ENCODE measurements around the gene C4orf33. TPM values are rescaled to one million over a fixed set of nuclear protein-coding genes. Genes with fewer than 3 reads are reported as not detected.
"Not testable (repeated sequence)": the region's sequence is repeated elsewhere in the genome, so short reads cannot be mapped to it uniquely, and the experiment has no call there.

C4orf33 gene
- total RNA-seq: 6.5 and 9.4 TPM in 2 replicates

DNA sequence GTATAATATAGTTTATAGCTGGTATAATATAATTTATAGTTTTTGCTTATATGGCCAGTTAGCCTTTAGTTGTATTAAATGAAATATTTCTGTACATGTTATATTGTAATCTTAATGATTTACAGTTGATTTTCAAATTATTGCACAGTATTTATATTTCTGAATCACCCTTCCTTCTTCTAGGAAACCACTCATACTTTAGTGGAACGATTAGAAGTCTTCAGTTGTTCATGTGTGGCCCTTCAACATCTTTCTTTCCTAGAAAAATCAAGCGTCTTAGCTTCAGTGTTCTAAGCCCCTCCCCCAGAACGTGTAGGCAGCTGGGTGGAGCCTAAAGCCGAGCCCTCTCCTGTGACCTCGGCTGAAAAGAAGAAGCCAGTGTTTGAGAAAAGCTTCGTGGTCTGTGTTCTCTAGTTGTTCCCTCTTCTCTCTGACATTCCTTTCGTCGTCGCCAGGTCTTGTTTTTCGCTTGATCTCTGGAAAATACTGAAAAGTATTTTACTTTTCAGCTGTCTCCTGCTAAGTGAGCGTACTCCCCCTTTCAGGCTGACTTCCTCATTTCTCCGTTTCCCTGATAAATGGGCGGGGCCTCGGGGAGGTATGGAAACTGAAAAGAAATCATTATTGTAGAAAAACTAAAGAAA, at the start of gene C4orf33:
TSS of gene C4orf33 (plus strand) at position 342 of the 644 bp plus-strand sequence. CDS start 6,459 bp downstream, outside the sequence.
- DNase-seq (ENCODE audit: low read depth, low spot score): peak; percentile 27

DNA sequence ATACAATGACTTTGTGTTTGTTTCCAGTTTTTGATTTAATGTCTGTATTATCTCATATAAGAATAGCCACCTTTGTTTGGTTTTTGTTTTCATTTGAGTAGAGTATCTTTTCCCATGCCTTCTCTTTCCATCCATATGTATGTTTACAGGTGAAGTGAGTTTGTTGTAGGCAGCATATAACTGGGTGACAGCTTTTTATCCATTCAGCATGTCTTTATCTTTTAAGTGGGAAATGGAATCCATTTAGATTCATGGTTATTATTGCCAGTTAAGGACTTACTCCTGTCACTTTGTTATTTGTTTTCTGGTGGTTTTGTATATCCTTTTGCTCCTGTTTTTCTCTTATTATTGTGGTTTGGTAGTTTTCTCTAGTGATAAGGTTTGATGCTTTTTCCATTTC, 36.9 kb upstream of the C4orf33 start:
- no peak for DNase-seq (ENCODE audit: low read depth, low spot score)

- DNase-seq (ENCODE audit: low read depth, low spot score): no peak
Measured at GRCh38 chr4:129062580-129062979, 33.4 kb upstream of the C4orf33 start.

DNA sequence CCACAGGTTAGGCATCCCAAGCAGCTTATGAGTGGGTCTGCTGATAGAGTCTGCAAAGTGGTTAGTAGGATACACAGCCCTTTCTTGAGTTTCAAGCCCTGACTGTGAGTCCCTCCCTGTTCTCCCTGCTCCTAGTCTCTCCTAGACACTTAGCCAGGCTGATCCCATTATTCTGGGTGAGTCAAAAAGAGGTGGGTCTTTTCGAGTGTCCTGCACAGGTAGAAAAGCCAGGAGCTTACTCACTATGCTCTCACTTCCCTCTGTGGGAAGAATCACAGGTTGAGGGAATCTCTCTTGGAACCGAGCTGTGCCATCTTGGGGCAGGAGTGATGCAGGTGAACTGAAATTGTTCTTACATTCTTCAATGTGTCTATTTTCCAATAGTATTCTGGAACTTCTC, 32.3 kb upstream of the C4orf33 start:
- no peak for DNase-seq (ENCODE audit: low read depth, low spot score)

GRCh38 chr4:129064717-129065116, 31.2 kb upstream of the C4orf33 start:
- DNase-seq (ENCODE audit: low read depth, low spot score): no peak

GRCh38 chr4:129069537-129069936, 26.4 kb upstream of the C4orf33 start:
- DNase-seq (ENCODE audit: low read depth, low spot score): not testable (repeated sequence)

GRCh38 chr4:129077326-129077725, 18.6 kb upstream of the C4orf33 start:
- DNase-seq (ENCODE audit: low read depth, low spot score): no peak

DNA sequence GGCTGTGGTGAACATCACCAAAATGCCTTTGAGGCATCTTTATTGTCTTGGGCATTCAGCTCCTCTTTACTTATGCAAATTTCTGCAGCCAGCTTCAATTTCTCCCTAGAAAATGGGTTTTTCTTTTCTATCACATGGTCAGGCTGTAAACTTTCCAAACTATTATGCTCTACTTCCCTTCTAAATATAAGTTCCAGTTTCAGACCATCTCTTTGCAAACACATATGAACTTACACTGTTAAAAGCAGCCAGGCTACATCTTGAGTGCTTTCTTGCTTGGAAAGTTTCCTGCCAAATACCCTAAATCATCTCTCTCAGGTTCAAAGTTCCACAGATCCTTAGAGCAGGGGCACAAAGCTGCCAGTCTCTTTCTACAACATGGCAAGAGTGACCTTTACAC, 15.8 kb upstream of the C4orf33 start:
- no peak for DNase-seq (ENCODE audit: low read depth, low spot score)

DNA sequence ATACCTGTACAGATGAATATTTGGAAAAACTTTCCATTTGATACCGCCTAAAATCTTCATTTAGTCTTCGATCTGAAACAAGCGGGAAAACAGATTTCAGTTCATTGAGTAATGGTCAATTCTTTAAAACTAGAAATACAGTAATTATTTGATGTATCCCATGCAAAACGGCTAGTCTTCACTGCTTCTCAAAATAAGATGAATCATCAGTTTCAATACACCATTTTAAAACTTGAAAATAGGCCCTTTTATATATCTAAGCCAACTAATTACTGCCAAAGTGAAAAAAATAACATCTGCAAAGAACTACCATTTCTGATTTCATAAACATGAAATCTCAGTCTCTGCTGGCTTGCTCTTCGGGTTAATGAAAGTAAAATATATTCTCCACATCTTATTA, 13.7 kb upstream of the C4orf33 start:
- DNase-seq (ENCODE audit: low read depth, low spot score): no peak

GRCh38 chr4:129085472-129085871, 10.5 kb upstream of the C4orf33 start:
- DNase-seq (ENCODE audit: low read depth, low spot score): no peak

DNA sequence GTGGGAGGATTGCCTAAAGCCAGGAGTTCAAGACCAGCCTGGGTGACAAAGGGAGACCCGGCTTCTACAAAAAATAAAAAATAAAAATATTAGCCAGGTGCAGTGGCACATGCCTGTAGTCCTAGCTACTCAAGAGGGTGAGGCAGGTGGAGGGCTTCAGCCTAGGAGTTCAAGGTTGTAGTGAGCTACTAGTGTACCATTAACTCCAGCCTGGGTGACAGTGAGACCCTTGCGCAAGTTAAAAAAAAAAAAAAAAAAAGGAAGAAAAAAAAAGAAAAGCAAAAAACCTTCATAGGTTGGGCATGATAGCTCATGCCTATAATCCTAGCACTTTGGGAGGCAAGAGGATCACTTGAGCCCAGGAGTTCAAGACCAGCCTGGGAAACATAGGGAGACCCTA, 8.4 kb upstream of the C4orf33 start:
- DNase-seq (ENCODE audit: low read depth, low spot score): no peak

DNA sequence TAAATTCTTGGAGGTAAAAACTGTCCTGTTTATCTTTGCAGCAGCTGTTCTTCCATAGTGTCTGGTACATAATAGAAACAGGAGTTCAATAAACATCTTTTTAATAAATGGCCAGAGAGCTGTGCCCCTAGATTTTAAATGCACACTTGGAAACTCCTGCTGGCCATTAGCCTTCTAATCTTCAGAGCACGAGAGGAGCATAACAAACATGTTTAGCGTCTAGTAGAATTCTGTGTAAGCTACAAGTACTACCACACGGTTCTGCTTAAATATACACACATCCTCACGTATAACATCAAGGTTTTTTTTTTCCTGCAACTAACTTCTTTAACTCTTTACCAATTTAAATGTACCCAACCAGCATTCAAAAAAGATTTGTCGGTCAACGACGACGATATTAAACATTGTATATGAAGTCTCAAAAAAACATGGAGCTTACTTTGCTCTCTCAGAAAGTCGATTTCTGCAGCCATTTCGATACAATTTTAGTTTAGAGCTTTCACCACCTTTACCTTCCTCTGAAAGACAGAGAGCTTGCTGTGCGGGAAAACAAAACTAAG, 3.2 kb upstream of the C4orf33 start:
- DNase-seq (ENCODE audit: low read depth, low spot score): no peak

DNA sequence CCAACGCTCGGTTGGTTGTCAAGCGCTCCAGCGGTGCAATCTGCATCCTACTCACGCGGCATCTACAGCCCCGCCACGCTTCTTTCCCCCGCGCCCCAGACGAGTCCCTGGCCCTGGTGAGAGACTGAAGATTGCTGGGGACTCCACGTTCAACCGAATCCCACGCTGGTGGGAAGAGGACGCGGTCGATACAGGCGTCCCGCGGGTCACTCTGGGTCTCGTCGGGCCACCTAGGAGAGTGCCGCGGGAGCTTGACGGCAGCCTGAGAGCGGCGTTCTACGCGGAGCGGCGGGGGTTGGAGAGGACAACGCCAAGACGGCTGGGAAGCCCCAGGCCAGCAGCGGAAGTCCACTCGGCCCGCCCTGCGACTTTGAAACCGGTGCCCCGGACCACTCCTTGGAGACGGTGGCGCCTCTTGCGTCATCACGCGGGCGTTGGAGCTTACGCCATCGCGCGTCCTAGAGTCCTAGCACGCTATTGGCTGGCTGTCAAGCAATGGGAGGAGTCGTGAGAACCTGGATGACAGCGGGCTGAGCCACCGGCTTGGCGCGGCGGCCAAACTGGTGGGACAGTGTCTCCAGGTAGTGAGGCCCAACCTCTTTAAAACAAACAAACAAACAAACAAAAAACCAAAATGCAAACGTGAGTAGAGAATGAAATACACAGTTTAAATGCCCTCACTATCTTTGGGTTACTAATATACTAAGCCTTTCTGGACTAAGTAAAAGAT, 2.6 kb upstream of the C4orf33 start, which contains the start of gene SCLT1:
TSS of gene SCLT1 (minus strand) at position 349 of the 730 bp plus-strand sequence. CDS start 436 bp downstream, outside the sequence.
- peak; percentile 96 for DNase-seq (ENCODE audit: low read depth, low spot score)

- DNase-seq (ENCODE audit: low read depth, low spot score): no peak
Measured at GRCh38 chr4:129094347-129094746, 1.6 kb upstream of the C4orf33 start.

- DNase-seq (ENCODE audit: low read depth, low spot score): no peak
Measured at GRCh38 chr4:129098531-129099001, 2.6 kb downstream of the C4orf33 start.

DNA sequence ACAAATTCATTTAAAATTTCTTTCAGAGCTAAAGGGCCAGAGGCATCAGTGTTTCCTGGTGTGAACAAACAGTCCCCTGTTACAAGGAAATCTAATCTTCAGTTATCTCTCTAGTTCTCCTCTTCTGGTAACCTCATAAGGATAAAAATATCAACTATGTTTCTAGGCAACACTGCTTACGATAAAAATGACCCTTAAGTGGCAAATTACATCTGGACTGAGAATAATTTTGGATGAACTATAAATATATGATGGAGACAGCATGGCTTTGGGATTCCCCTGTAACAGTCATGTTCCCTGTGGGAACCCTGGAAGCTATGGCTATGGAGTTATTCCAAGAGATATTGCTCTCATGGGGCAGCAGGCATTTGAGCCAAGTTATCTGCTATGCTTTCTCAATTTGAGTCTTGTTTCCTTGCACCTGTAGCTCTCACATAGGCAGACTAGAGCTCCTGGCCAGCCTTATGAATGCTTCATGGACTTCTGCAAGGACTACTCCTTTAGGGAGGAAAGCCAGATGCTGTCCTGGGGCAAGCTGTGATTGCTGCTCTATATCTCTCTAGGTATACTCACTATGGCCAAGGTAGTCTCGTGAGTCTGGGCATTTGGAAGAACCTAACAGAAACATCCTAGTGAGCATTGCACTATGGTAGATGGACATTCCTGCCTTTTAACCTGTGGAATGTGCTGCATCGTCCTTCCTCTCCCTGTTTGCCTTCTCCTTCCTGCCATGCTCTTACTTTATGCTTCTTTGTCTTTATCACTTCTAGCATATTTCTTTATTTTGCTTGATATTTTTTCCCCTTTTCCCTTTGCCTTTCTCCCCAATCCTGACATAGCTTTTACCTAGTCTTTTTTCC, 14.2 kb downstream of the C4orf33 start:
- DNase-seq (ENCODE audit: low read depth, low spot score): no peak

DNA sequence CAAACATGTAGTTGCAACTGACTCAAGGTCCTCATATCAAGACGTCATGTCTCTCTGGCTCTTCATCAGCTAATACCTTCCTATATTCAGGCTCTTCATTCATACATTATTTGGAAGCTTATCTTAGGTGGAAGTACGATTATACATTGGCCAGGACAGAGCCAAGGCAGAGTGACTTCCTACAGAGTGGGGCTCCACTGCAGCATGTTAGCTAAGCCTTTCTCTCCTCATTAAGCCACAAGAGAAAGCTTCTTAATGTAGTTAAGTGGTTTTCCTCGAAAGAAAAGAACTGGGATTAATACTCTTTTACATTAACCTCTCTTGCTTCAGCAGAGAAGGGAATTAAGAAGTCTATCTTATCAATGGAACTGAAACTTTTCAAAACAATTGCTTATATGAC, 15.0 kb downstream of the C4orf33 start:
- DNase-seq (ENCODE audit: low read depth, low spot score): no peak

- DNase-seq (ENCODE audit: low read depth, low spot score): no peak
Measured at GRCh38 chr4:129111919-129112318, 16.0 kb downstream of the C4orf33 start.

- DNase-seq (ENCODE audit: low read depth, low spot score): no peak
Measured at GRCh38 chr4:129113434-129113833, 17.5 kb downstream of the C4orf33 start.

GRCh38 chr4:129113919-129114318, 18.0 kb downstream of the C4orf33 start:
- no peak for DNase-seq (ENCODE audit: low read depth, low spot score)

GRCh38 chr4:129117705-129118104, 21.8 kb downstream of the C4orf33 start:
- no peak for DNase-seq (ENCODE audit: low read depth, low spot score)
